Activated naive CD8-positive, alpha-beta T cell treated with anti-CD3 and anti-CD28 coated beads for 36 hours (primary cell): ENCODE data around the gene CHN1. TPM values are rescaled to one million over a fixed set of nuclear protein-coding genes. Genes with fewer than 3 reads are reported as not detected.

ENCODE experiments used
- DNase-seq: peaks from one replicate; pipeline ENCODE4 v3.0.0; 2021
- H3K27ac Mint-ChIP-seq: one replicate; pipeline ENCODE4 v1.8.0; 2022; ENCODE audit warnings: mild to moderate bottlenecking, moderate library complexity, mixed read lengths
- H3K27me3 Mint-ChIP-seq: one replicate; pipeline ENCODE4 v1.8.0; 2022; ENCODE audit warnings: mild to moderate bottlenecking, mixed read lengths
- H3K36me3 Mint-ChIP-seq: one replicate; pipeline ENCODE4 v1.8.0; 2021; ENCODE audit warnings: mild to moderate bottlenecking, mixed read lengths
- H3K4me1 Mint-ChIP-seq: one replicate; pipeline ENCODE4 v1.8.0; 2021; ENCODE audit warnings: mixed read lengths
- H3K4me3 Mint-ChIP-seq: one replicate; pipeline ENCODE4 v1.8.0; 2022; ENCODE audit warnings: mild to moderate bottlenecking, moderate library complexity, mixed read lengths
- H3K9me3 Mint-ChIP-seq: one replicate; pipeline ENCODE4 v1.8.0; 2022; ENCODE audit warnings: mixed read lengths
- total RNA-seq, 2 experiments: library from RNA; stranded (reverse); gene quantifications; one replicate each; pipeline ENCODE4 v1.2.3, GENCODE V29; 2021

The CHN1 gene
- total RNA-seq, 2 experiments from 2014 or later = 17.6 to 18.6 TPM

DNA sequence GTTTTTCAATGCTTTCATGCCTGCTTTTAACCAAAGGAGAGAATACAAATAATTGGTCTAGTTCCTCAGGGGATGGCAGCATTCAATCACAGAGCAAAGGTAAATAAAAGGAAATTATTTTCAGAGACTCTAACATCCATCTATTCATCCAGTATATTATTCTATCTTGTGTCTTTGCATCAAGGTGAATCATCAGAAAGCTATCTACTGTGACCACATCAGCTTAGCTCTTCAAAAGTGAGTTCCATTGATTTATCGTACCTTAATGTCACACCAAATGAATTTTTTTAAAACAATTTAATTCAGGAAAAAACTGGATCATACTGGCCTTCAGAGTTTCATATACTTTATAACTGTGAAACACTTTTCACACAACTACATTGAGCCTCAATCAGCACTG is 66.1 kb downstream of the CHN1 start:
- H3K4me3 Mint-ChIP-seq = no peak overlapping the region
- no peaks in the 10 kb centered on the region for H3K36me3 Mint-ChIP-seq
- no peak for DNase-seq
- H3K27me3 Mint-ChIP-seq = no peaks in the 10 kb centered on the region
- H3K27ac Mint-ChIP-seq = no peak overlapping the region
- peaks cover 8% of the 10 kb centered on the region for H3K4me1 Mint-ChIP-seq
- no peaks in the 10 kb centered on the region for H3K9me3 Mint-ChIP-seq

DNA sequence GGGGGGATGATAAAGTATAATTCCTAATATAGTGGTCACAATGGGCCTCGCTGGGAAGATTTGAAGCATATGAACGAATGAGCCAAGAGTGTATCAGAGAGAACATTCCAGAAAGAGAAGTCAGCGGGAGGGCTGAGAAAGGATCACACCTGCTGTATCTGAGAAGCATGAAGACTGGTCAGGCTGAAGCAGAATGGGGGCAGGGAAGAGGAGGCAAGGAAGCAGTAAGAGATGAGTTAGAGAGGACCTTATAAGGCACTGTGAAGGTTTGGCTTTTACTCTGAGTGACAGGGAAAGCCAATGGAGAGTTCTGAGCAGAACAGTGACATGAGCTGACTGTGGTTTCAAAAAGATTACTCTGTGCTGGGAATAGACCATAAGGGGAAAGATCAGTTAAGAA is 73.5 kb downstream of the CHN1 start:
- no peak overlapping the region for H3K27ac Mint-ChIP-seq
- no peaks in the 10 kb centered on the region for H3K9me3 Mint-ChIP-seq

GRCh38 chr2:174929786-174930185 is 75.4 kb downstream of the CHN1 start:
- Mint-ChIP-seq H3K27ac (no peak overlapping the region), H3K9me3 (no peaks in the 10 kb centered on the region), H3K4me1 (no peaks in the 10 kb centered on the region), H3K36me3 (no peaks in the 10 kb centered on the region), H3K4me3 (no peak overlapping the region), H3K27me3 (no peaks in the 10 kb centered on the region)
- DNase-seq = no peak

More for the DNA sequence above, 73.5 kb downstream of the CHN1 start:
- no peak overlapping the region for H3K4me3 Mint-ChIP-seq
- no peaks in the 10 kb centered on the region for H3K4me1 Mint-ChIP-seq
- DNase-seq = no peak
- H3K36me3 Mint-ChIP-seq = no peaks in the 10 kb centered on the region
- H3K27me3 Mint-ChIP-seq = no peaks in the 10 kb centered on the region

- H3K27ac Mint-ChIP-seq = no peak overlapping the region
- no peaks in the 10 kb centered on the region for H3K27me3 Mint-ChIP-seq
- no peaks in the 10 kb centered on the region for H3K4me1 Mint-ChIP-seq
- H3K4me3 Mint-ChIP-seq = no peak overlapping the region
- DNase-seq = no peak
- H3K36me3 Mint-ChIP-seq = peaks cover 3% of the 10 kb centered on the region
- peaks cover 3% of the 10 kb centered on the region for H3K9me3 Mint-ChIP-seq
Measured at GRCh38 chr2:174925046-174925784, 80.0 kb downstream of the CHN1 start.

DNA sequence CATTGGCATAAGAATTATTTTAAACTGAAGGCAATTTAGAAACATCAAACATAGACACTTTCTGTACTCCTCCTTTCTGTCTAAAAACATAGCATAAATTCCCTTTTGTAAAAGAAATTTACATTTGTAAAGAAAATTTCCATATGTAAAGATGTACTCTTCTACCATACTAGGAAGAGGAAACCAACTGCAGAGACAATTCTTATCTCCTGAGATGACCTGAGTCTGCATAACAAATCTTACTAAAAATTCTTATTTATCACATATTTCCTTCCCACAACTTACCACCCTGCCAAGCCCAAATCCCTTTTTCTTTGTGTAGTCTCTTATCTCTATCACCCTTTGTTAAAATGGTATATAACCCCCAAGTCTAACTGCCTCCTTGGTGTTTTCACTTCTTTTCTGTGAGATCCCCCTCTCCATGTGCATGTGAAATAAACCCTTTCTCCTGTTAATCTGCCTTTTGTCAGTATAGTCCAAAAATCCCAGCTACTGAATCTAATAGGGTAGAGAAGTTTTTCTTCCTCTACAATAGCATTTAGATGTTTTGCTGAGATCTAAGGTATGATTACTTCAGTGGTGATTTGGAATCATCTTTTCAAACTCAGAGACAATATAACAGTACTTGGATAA is 81.0 kb downstream of the CHN1 start:
- Mint-ChIP-seq H3K27me3 (no peaks in the 10 kb centered on the region), H3K4me3 (no peak overlapping the region), H3K27ac (no peak overlapping the region)

GRCh38 chr2:174919947-174920595 is 85.1 kb downstream of the CHN1 start:
- Mint-ChIP-seq H3K4me1 (no peaks in the 10 kb centered on the region), H3K36me3 (peaks cover 3% of the 10 kb centered on the region), H3K27ac (no peak overlapping the region), H3K9me3 (peaks cover 3% of the 10 kb centered on the region), H3K27me3 (no peaks in the 10 kb centered on the region), H3K4me3 (no peak overlapping the region)
- no peak for DNase-seq

More for the DNA sequence above, 81.0 kb downstream of the CHN1 start:
- Mint-ChIP-seq H3K36me3 (peaks cover 3% of the 10 kb centered on the region), H3K9me3 (peaks cover 3% of the 10 kb centered on the region), H3K4me1 (no peaks in the 10 kb centered on the region)
- no peak for DNase-seq

DNA sequence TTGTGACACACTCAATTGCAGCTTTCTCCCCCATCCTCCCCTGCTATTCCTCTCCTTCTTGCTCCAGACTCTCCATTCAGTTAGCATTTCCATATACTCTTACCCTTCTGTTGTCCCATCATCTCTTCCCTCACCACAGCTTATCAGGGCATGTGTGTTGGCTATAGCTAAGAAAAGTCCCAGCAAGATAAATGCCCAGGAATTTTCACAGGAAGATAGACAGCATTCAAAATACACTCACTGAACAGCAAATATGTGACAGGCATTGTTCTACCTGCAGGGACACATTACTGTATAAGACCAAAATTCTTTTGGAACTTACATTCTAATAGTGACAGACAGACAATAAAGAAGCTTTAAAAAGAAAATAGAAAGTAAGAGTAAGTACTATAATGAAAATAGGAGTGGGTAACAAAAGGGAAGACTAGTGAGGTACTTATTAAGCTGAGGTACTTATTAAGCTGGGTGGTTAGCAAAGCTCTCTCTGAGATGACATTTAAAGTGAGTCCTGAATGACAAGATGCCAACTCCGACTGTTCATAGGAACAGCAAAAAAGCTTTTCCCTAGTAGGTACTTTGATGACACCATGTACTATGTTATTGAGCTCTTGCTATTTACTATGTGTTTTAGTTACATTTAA is 86.2 kb downstream of the CHN1 start:
- no peak overlapping the region for H3K4me3 Mint-ChIP-seq
- H3K27ac Mint-ChIP-seq = no peak overlapping the region
- no peak for DNase-seq
- H3K27me3 Mint-ChIP-seq = no peaks in the 10 kb centered on the region
- H3K9me3 Mint-ChIP-seq = no peaks in the 10 kb centered on the region
- H3K36me3 Mint-ChIP-seq = no peaks in the 10 kb centered on the region
- no peaks in the 10 kb centered on the region for H3K4me1 Mint-ChIP-seq

DNA sequence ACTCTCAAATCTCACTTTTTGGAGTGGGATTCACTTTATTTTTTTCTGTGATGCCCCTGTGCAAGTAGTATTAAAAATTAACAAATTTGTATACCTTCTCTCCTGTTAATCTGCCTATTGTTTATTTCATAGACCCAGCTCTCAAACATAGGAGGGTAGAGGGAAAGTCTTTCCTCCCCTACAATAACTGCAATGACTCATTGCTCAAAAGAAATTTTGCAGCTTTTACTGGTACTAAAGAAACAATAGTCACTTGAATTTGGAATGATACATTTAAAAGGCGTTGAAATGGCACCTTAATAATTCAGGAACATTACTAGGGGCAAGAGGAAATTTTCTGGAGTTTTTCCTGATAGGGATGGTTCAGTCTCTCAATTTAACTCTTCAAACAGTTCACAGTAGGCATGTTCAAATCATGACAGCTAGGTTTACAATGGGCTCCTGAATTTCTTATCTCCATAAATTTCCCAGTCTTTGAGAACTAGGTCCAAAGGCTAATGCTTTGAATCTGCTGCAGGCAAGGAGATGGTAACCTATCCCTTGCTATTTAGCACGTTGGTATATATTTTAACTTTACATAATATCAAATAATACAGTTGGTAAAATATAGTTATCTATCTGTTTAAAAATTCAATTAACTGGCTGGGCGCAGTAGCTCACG is 88.8 kb downstream of the CHN1 start:
- Mint-ChIP-seq H3K27ac (no peak overlapping the region), H3K27me3 (no peaks in the 10 kb centered on the region), H3K9me3 (no peaks in the 10 kb centered on the region), H3K36me3 (no peaks in the 10 kb centered on the region), H3K4me3 (no peak overlapping the region), H3K4me1 (no peaks in the 10 kb centered on the region)
- DNase-seq = no peak

DNA sequence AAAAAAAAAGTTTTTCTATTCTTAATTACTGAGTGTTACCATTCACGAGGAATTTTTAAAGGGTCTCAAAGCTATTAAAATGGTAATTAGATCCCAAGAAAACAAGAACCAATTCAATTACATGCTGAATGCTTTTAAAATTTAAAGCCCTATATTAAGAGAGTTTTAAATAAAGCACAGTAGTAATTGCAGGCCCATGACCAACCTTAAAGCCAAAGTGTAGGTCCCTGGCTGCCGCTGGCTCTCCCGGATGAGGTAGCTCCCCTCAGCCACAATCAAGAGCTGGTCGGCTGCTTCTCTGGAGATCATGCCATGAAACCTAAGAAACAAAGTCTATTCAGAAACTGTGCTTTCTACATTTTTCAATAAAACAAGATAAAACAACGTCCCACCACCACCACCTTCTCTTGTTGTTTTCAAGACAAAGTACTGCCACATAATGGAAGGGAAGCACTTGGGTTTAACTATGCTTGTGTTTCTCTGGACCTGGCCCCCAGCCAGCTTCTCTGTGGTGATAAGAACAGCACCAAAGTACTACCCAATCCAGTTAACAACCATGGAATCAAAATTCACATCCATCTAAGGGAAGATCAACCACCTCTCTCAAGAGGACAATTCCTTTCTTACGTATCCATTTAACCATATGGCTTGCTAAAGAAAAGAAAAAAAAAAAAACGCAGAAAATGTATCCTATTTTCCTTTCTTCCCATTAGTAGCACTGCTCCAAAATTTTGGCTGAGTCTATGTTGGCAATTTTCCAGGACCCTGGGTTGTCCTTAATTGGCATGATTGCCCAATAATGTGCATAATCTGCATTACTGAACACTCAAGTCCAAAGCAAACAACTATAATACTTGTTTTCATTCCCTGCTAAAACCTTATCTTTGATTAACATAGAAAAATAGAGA is 90.1 kb downstream of the CHN1 start:
- Mint-ChIP-seq H3K36me3 (no peaks in the 10 kb centered on the region), H3K4me1 (no peaks in the 10 kb centered on the region)

DNA sequence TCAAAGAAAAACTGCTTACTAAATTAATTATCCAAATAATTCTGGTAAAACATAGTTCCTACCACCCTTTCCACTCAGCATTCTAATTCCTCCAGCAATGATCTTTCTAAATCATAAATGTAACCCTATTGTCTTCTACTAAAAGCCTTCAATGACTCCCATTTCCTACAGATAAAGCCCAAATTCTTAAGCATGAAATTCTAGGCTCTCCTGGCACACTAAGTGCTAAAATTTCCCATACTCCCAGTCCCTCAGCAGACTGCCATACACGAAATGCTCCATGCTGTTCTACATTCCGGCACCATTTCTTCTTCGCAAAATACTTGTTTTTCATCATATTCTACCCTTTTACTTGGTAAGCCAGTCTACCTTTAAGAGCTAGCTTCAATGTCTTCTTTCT is 96.9 kb downstream of the CHN1 start:
- H3K27me3 Mint-ChIP-seq = peaks cover 10% of the 10 kb centered on the region
- H3K27ac Mint-ChIP-seq = no peak overlapping the region
- no peak overlapping the region for H3K4me3 Mint-ChIP-seq
- no peak for DNase-seq
- no peaks in the 10 kb centered on the region for H3K36me3 Mint-ChIP-seq
- peaks cover 4% of the 10 kb centered on the region for H3K4me1 Mint-ChIP-seq
- no peaks in the 10 kb centered on the region for H3K9me3 Mint-ChIP-seq

More for the DNA sequence above, 90.1 kb downstream of the CHN1 start:
- H3K27ac Mint-ChIP-seq = no peak overlapping the region
- no peak for DNase-seq
- H3K9me3 Mint-ChIP-seq = no peaks in the 10 kb centered on the region
- no peaks in the 10 kb centered on the region for H3K27me3 Mint-ChIP-seq
- H3K4me3 Mint-ChIP-seq = no peak overlapping the region

GRCh38 chr2:174903264-174903556 is 102.0 kb downstream of the CHN1 start:
- Mint-ChIP-seq H3K9me3 (no peaks in the 10 kb centered on the region), H3K4me1 (peaks cover 30% of the 10 kb centered on the region), H3K27ac (no peak overlapping the region), H3K36me3 (no peaks in the 10 kb centered on the region), H3K27me3 (peaks cover 2% of the 10 kb centered on the region), H3K4me3 (no peak overlapping the region)
- no peak for DNase-seq

DNA sequence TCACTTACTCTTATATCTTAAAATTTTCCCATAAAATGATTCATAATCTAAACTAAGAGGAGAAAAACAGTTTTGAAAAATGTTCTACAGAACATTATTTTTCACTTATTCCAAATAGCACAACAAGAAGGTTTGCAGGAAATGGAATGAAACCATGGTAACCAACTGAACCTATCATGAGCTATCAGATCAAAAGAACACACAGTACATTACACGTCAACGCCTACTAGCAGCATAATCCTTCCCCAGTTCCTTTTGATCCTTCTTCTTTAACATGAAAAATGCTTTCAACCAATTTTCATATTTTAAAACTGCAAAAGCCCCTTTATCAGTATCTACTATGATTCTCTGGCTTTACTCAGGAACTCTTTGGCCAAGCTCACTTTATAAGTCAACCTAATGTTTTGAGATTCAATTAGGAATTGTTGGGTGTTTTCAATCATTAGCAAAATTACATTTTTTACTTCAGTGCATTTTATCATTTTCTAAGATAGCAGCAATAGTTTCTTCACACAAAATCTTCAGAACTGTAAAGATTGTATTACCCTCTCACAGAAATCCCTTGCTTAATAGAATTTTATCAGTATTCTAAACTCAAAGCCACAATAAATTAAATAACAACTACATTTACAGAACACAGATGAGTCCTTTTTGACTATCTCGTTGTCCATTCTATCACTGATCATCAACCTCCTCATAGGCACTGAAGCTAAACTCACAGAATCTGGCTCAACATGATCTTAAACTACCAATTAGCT is 102.5 kb downstream of the CHN1 start:
- DNase-seq = no peak
- Mint-ChIP-seq H3K27ac (peak overlapping the region; percentile 58), H3K4me1 (peaks cover 30% of the 10 kb centered on the region), H3K9me3 (no peaks in the 10 kb centered on the region), H3K36me3 (no peaks in the 10 kb centered on the region), H3K4me3 (no peak overlapping the region), H3K27me3 (no peaks in the 10 kb centered on the region)

GRCh38 chr2:174901075-174901474 is 104.1 kb downstream of the CHN1 start:
- DNase-seq = peak; percentile 10
- H3K36me3 Mint-ChIP-seq = no peaks in the 10 kb centered on the region
- H3K4me3 Mint-ChIP-seq = peak overlapping the region; percentile 8
- H3K27ac Mint-ChIP-seq = peak overlapping the region; percentile 47
- peaks cover 26% of the 10 kb centered on the region for H3K4me1 Mint-ChIP-seq
- no peaks in the 10 kb centered on the region for H3K27me3 Mint-ChIP-seq
- no peaks in the 10 kb centered on the region for H3K9me3 Mint-ChIP-seq

- H3K9me3 Mint-ChIP-seq = no peaks in the 10 kb centered on the region
- H3K27ac Mint-ChIP-seq = no peak overlapping the region
- no peak for DNase-seq
- peaks cover 23% of the 10 kb centered on the region for H3K4me1 Mint-ChIP-seq
- no peak overlapping the region for H3K4me3 Mint-ChIP-seq
- H3K27me3 Mint-ChIP-seq = no peaks in the 10 kb centered on the region
- no peaks in the 10 kb centered on the region for H3K36me3 Mint-ChIP-seq
Measured at GRCh38 chr2:174897286-174897685, 107.9 kb downstream of the CHN1 start.
